HFF-Myc (cell line): ENCODE results near the gene LCN6.

Experiments
- DNase-seq: peaks from one replicate; pipeline ENCODE4 v3.0.0-alpha.2; 2011; ENCODE audit warnings: low read depth; ENCODE audit errors: extremely low read depth
- H3K4me3 ChIP-seq: replicated peaks from 2 replicates; pipeline ENCODE4 v1.5.1; 2011; ENCODE audit warnings: low read depth, mild to moderate bottlenecking, control low read depth, low read length
- CTCF ChIP-seq: IDR thresholded peaks from 2 replicates; pipeline ENCODE4 v1.5.1; 2012; ENCODE audit warnings: mild to moderate bottlenecking, low read depth, low read length, control low read depth; ENCODE audit errors: missing control alignments

The LCN6 gene

GRCh38 chr9:136695435-136695895, 52.9 kb downstream of the LCN6 start:
- DNase-seq = no peak
- H3K4me3 ChIP-seq = no peak overlapping the region
- no peak for TF ChIP-seq CTCF

- H3K4me3 ChIP-seq = no peak overlapping the region
- DNase-seq = no peak
- TF ChIP-seq CTCF = no peak
These were observed 53.5 kb downstream of the LCN6 start for GRCh38 chr9:136694872-136695247.

- no peak for DNase-seq
These were observed 54.0 kb downstream of the LCN6 start for GRCh38 chr9:136694163-136694871.

More at GRCh38 chr9:136694163-136694871, 54.0 kb downstream of the LCN6 start:
- TF ChIP-seq CTCF = peak; percentile 79
- no peak overlapping the region for H3K4me3 ChIP-seq
